Measurements from ENCODE around the gene COL20A1. TPM values are rescaled to one million over a fixed set of nuclear protein-coding genes. Genes with fewer than 3 reads are reported as not detected.

The COL20A1 gene
- total RNA-seq, 1 experiment from 2014 or later, result 2.3 TPM

DNA sequence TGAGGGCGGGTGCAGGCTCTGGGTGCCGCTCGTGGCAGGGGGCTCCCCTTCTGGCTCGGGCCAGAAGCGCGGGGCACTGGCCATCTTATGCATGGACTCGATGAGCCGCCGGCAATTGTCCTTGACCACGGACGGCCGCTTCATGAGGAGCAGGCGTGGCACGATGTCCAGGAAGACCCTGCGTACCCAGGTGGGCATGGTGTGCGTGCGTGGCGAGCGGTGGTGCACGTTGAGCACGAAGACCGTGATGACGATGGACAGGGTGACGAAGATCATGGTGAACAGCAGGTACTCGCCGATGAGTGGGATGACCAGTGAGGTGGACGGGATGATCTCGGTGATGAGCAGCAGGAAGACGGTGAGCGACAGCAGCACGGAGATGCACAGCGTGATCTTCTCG is 57.2 kb downstream of the COL20A1 start:
- Mint-ChIP-seq H3K9me3 (peaks cover 0 to 10% of the 10 kb centered on the region in 2 experiments; a peak in 2 of 5 replicates), H3K4me3 (no peak overlapping the region)
- H2BK20ac ChIP-seq (ENCODE audit: low read depth, low read length, poor library complexity, severe bottlenecking), result no peak overlapping the region

More for the DNA sequence above, 57.2 kb downstream of the COL20A1 start:
- no peak overlapping the region for H3K56ac ChIP-seq (ENCODE audit: insufficient read length, low read depth, low read length)
- no peak overlapping the region for H3K4ac ChIP-seq (ENCODE audit: low read depth, low read length)
- H2BK5ac ChIP-seq (ENCODE audit: insufficient read length, low read length), result no peak overlapping the region
- H2BK15ac ChIP-seq (ENCODE audit: low read depth, low read length), result no peak overlapping the region
- no peaks in the 10 kb centered on the region for H3K4me1 ChIP-seq (ENCODE audit: insufficient read depth, low read length)
- no peak overlapping the region for H2BK12ac ChIP-seq (ENCODE audit: insufficient read length, low read depth, low read length)
- TF ChIP-seq, protein P1, sequence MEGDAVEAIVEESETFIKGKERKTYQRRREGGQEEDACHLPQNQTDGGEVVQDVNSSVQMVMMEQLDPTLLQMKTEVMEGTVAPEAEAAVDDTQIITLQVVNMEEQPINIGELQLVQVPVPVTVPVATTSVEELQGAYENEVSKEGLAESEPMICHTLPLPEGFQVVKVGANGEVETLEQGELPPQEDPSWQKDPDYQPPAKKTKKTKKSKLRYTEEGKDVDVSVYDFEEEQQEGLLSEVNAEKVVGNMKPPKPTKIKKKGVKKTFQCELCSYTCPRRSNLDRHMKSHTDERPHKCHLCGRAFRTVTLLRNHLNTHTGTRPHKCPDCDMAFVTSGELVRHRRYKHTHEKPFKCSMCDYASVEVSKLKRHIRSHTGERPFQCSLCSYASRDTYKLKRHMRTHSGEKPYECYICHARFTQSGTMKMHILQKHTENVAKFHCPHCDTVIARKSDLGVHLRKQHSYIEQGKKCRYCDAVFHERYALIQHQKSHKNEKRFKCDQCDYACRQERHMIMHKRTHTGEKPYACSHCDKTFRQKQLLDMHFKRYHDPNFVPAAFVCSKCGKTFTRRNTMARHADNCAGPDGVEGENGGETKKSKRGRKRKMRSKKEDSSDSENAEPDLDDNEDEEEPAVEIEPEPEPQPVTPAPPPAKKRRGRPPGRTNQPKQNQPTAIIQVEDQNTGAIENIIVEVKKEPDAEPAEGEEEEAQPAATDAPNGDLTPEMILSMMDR (conservative IDR thresholded peaks at IDR 0.05), result no peak
- H3K23me2 ChIP-seq (ENCODE audit: insufficient read length, low read depth, low read length, poor library complexity, severe bottlenecking), result no peaks in the 10 kb centered on the region
- no peaks in the 10 kb centered on the region for H3K79me1 ChIP-seq (ENCODE audit: insufficient read depth, low read depth, low read length, poor library complexity, severe bottlenecking)
- no peak overlapping the region for H3K23ac ChIP-seq (ENCODE audit: insufficient read length, low read depth, low read length)
- no CpG with 5 or more reads among the region's 33 CpGs for WGBS (ENCODE audit: extremely low coverage, insufficient read length, low lambda C conversion rate)
- no peaks in the 10 kb centered on the region for H3K79me2 ChIP-seq (ENCODE audit: insufficient read depth, low read length)
- Mint-ChIP-seq H3K27me3 (ENCODE audit: low read depth) (peaks cover 8% of the 10 kb centered on the region), H3K4me1 (peaks cover 5 to 7% of the 10 kb centered on the region in 2 experiments), H3K27ac (no peak overlapping the region), H3K36me3 (ENCODE audit: insufficient read depth in 1 of 3, low read depth in 3 of 3) (peaks cover 0 to 7% (median 4%) of the 10 kb centered on the region in 3 experiments; a peak in 3 of 7 replicates)
- H3K9ac ChIP-seq (ENCODE audit: extremely low read depth, insufficient read length, low read length), result no peak overlapping the region
- no peak for DNase-seq
- H4K5ac ChIP-seq (ENCODE audit: insufficient read length, low read depth, low read length), result no peak overlapping the region
- no peak overlapping the region for H3K14ac ChIP-seq (ENCODE audit: insufficient read depth, low read length)
- H3K27me3 ChIP-seq (ENCODE audit: insufficient read depth, low read length), result no peaks in the 10 kb centered on the region
- H3K18ac ChIP-seq (ENCODE audit: insufficient read length, low read depth, low read length), result no peak overlapping the region
- H4K20me1 ChIP-seq (ENCODE audit: control insufficient read depth, insufficient read depth, insufficient read length), result peaks cover 2% of the 10 kb centered on the region
- H3K9me3 ChIP-seq (ENCODE audit: control insufficient read depth, low read depth, low read length), result no peaks in the 10 kb centered on the region
- no peak overlapping the region for H4K8ac ChIP-seq (replicated peaks; ENCODE audit: insufficient read length, low read depth, low read length)
- no peak overlapping the region for H2BK120ac ChIP-seq (ENCODE audit: low read depth, low read length, poor library complexity, severe bottlenecking)
- no peak overlapping the region for H4K91ac ChIP-seq (ENCODE audit: insufficient read length, low read depth, low read length)
- no peak overlapping the region for H3K27ac ChIP-seq (ENCODE audit: insufficient read length, low read depth, low read length)
- H3T11ph ChIP-seq (ENCODE audit: low read length), result no peak overlapping the region
- no peak overlapping the region for H2AFZ ChIP-seq (ENCODE audit: low read length)
- H2AK5ac ChIP-seq (ENCODE audit: insufficient read length, low read length), result no peak overlapping the region
- H3K4me2 ChIP-seq (ENCODE audit: insufficient read depth, insufficient read length, low read length), result no peak overlapping the region

All from H9 (cell line).